Ovary (tissue), 9 donors: ENCODE measurements around the gene ZCCHC17. TPM values are rescaled to one million over a fixed set of nuclear protein-coding genes. Genes with fewer than 3 reads are reported as not detected.

Experiments used
- DNase-seq, 5 donors: peaks; one replicate each; pipeline ENCODE4 v3.0.0-alpha.2; 2019 to 2020
- H3K27ac ChIP-seq, 2 donors: fragments of 200-600 bp; one replicate each; pipeline versions ENCODE4 v1.5.1 to v1.8.0; 2019 to 2022
- H3K27me3 ChIP-seq: fragments of 200-600 bp; one replicate; pipeline ENCODE4 v1.8.0; 2022
- H3K36me3 ChIP-seq: fragments of 200-600 bp; sonication (generic); one replicate; pipeline ENCODE4 v1.5.1; 2019
- H3K4me1 ChIP-seq: one replicate; pipeline ENCODE4 v1.8.1; 2013; ENCODE audit warnings: mild to moderate bottlenecking, moderate library complexity; ENCODE audit not compliant: insufficient read depth
- H3K4me3 ChIP-seq: fragments of 200-600 bp; sonication (generic); one replicate; pipeline ENCODE4 v1.5.1; 2017
- H3K9me3 ChIP-seq, 2 donors: fragments of 200-600 bp in 1 of 2; sonication (generic) in 1 of 2; one replicate each; pipeline versions ENCODE4 v1.5.1 to v1.8.1; 2013 to 2019; ENCODE audit warnings: mild to moderate bottlenecking in 1 of 2, moderate library complexity in 1 of 2
- EP300 ChIP-seq: sonication (generic); formaldehyde crosslinking; IDR thresholded peaks from one replicate; pipeline ENCODE4 v1.6.1; 2017; ENCODE audit warnings: antibody characterized with exemption
- POLR2A ChIP-seq: fragments of 450-650 bp; IDR thresholded peaks from one replicate; pipeline ENCODE4 v1.6.1; 2017; ENCODE audit warnings: antibody characterized with exemption, mild to moderate bottlenecking, moderate library complexity
- WGBS, 3 donors: extraction: QIAGEN DNeasy Blood & Tissue Kit in 1 of 3; methylation state at CpG; one replicate each; pipeline versions ENCODE4 v1.1.5 to v1.1.7; 2013 to 2017; 5-methylcytosine and 5-hydroxymethylcytosine counted together
- intact Hi-C, 4 donors: fragments of 100-400 bp; cut with DNase I; formaldehyde crosslinking; loops; one replicate each; pipeline versions ENCODE4 v1.11.0 to v1.15.1; 2022 to 2023
- polyA plus RNA-seq, 2 donors: library from polyadenylated mRNA; stranded (reverse); fragments of 200-250 nt in 1 of 2; fragments of 350-450 nt in 1 of 2; fragmentation: Illumina TruSeq in 1 of 2; extraction: RNeasy Lipid Tissue Mini Kit (QIAGEN cat#74804) in 1 of 2; gene quantifications; one replicate each; pipeline ENCODE4 v1.2.3, GENCODE V29; 2013 to 2014
- total RNA-seq, 7 donors: library from RNA; depleted of rRNA in 2 of 7; stranded (reverse); fragments of >200 nt in 2 of 7; fragmentation: NEBNext Ultra II Directional in 3 of 7; extraction: Animal tissue kit (Norgen Biotek cat#: 25700) in 3 of 7; gene quantifications; one replicate each; pipeline versions ENCODE4 v1.1.0 to v1.2.4, GENCODE V29; 2016 to 2023
- TF ChIP-seq, protein P1 (sequence below), 3 donors: fragments of 450-650 bp in 2 of 3; fragments of 200-600 bp in 1 of 3; IDR thresholded peaks; one replicate each; pipeline versions ENCODE4 v1.5.1 to v1.8.0; 2016 to 2022; ENCODE audit warnings: antibody characterized with exemption in 3 of 3, mild to moderate bottlenecking in 1 of 3
- donor health status: DM: no; HTN: no; CAD: no; lungs with moderate emphysema.
- donor health status: DM: no; HTN: no; CAD: no.
- donor health status: Bipolar disorder and iron deficiency.
- donor health status: DM: yes; HTN: yes; CAD: no.
- donor health status: DM: no; HTN: no; CAD: no.
- donor health status: DM: yes; HTN: yes; CAD: no.

The ZCCHC17 gene
- total and polyA plus RNA-seq, 9 donors, result 16.0 to 48.5 (median 23.0) TPM

- intact Hi-C loops, result no loop called here
- DNase-seq, result no peak
- 93 to 94% (median 93%) methylated on average over 7 of the region's 7 CpGs for WGBS, 3 donors
- no peak overlapping the region for H3K4me3 ChIP-seq
- H3K27me3 ChIP-seq, result no peaks in the 10 kb centered on the region
- H3K36me3 ChIP-seq, result no peaks in the 10 kb centered on the region
- H3K4me1 ChIP-seq, result peaks cover 2% of the 10 kb centered on the region
- H3K9me3 ChIP-seq, result no peaks in the 10 kb centered on the region
- H3K27ac ChIP-seq, result no peak overlapping the region
- TF ChIP-seq, protein P1, sequence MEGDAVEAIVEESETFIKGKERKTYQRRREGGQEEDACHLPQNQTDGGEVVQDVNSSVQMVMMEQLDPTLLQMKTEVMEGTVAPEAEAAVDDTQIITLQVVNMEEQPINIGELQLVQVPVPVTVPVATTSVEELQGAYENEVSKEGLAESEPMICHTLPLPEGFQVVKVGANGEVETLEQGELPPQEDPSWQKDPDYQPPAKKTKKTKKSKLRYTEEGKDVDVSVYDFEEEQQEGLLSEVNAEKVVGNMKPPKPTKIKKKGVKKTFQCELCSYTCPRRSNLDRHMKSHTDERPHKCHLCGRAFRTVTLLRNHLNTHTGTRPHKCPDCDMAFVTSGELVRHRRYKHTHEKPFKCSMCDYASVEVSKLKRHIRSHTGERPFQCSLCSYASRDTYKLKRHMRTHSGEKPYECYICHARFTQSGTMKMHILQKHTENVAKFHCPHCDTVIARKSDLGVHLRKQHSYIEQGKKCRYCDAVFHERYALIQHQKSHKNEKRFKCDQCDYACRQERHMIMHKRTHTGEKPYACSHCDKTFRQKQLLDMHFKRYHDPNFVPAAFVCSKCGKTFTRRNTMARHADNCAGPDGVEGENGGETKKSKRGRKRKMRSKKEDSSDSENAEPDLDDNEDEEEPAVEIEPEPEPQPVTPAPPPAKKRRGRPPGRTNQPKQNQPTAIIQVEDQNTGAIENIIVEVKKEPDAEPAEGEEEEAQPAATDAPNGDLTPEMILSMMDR (IDR thresholded peaks at IDR 0.05), result no peak
- TF ChIP-seq EP300 (no peak), POLR2A (no peak)
Measured at GRCh38 chr1:31389616-31390015, 92.8 kb downstream of the ZCCHC17 start.

- Histone ChIP-seq H3K36me3 (no peaks in the 10 kb centered on the region), H3K27ac (no peak overlapping the region), H3K4me3 (no peak overlapping the region), H3K4me1 (peaks cover 3% of the 10 kb centered on the region), H3K27me3 (no peaks in the 10 kb centered on the region), H3K9me3 (no peaks in the 10 kb centered on the region)
- no peak for DNase-seq
- TF ChIP-seq POLR2A (no peak), EP300 (no peak)
- TF ChIP-seq, protein P1 (IDR thresholded peaks at IDR 0.05), result no peak
- intact Hi-C loops, result no loop called here
- WGBS, 3 donors, result 83 to 93% (median 87%) methylated on average over 7 of the region's 7 CpGs
Measured at GRCh38 chr1:31390071-31390470, 93.2 kb downstream of the ZCCHC17 start.

- Histone ChIP-seq H3K27ac (no peak overlapping the region), H3K4me3 (no peak overlapping the region), H3K4me1 (peaks cover 3% of the 10 kb centered on the region), H3K27me3 (no peaks in the 10 kb centered on the region), H3K9me3 (no peaks in the 10 kb centered on the region), H3K36me3 (no peaks in the 10 kb centered on the region)
- intact Hi-C loops, result no loop called here
- no peak for DNase-seq
- TF ChIP-seq, protein P1 (IDR thresholded peaks at IDR 0.05), result no peak
- TF ChIP-seq EP300 (no peak), POLR2A (no peak)
Measured at GRCh38 chr1:31393463-31393862, 96.6 kb downstream of the ZCCHC17 start.

- no peak overlapping the region for H3K27ac ChIP-seq
- peak; percentile 72 to 88 (median 83) for DNase-seq
- no peaks in the 10 kb centered on the region for H3K36me3 ChIP-seq
- no peaks in the 10 kb centered on the region for H3K27me3 ChIP-seq
- intact Hi-C loops, result no loop called here
- TF ChIP-seq EP300 (no peak), POLR2A (no peak)
- TF ChIP-seq, protein P1 (IDR thresholded peaks at IDR 0.05), result peak; percentile 69 to 86 (median 70)
- H3K4me3 ChIP-seq, result peak overlapping the region; percentile 30
- H3K4me1 ChIP-seq, result peaks cover 3% of the 10 kb centered on the region
- 1 to 2% (median 2%) methylated on average over 34 to 36 of the region's 36 CpGs for WGBS, 3 donors
- no peaks in the 10 kb centered on the region for H3K9me3 ChIP-seq
Measured at GRCh38 chr1:31394584-31395193, 97.9 kb downstream of the ZCCHC17 start.
